ENCODE data around the gene DRD2. TPM values are rescaled to one million over a fixed set of nuclear protein-coding genes. Genes with fewer than 3 reads are reported as not detected.
"Not testable (repeated sequence)": the region's sequence is repeated elsewhere in the genome, so short reads cannot be mapped to it uniquely, and the experiment has no call there.

DRD2 gene
- total RNA-seq (not detected), polyA plus RNA-seq (not detected)

GRCh38 chr11:113475160-113475761 is at the start of gene DRD2:
Gene DRD2 (minus strand): TSS chr11:113475398. CDS start chr11:113424651, 50,747 bp downstream.
- Histone ChIP-seq H3K4me3 (ENCODE audit: low read length) (no peak within 1 kb of the TSS), H3K4me1 (ENCODE audit: insufficient read depth, low read length) (no peaks in the 10 kb centered on the region), H3K27ac (ENCODE audit: low read depth, low read length) (no peak within 1 kb of the TSS), H3K27me3 (ENCODE audit: insufficient read depth, low read length, poor library complexity, severe bottlenecking) (peaks cover 15% of the 10 kb centered on the region), H3K9me3 (ENCODE audit: low read length) (no peaks in the 10 kb centered on the region), H3K36me3 (ENCODE audit: insufficient read depth, low read length) (no peaks in the 10 kb centered on the region)
- no peak for DNase-seq
- Mint-ChIP-seq H3K27ac (no peak within 1 kb of the TSS), H3K4me1 (peaks cover 4 to 11% (median 9%) of the 10 kb centered on the region in 3 donors), H3K9me3 (peaks cover 0 to 8% (median 3%) of the 10 kb centered on the region in 5 donors), H3K36me3 (no peaks in the 10 kb centered on the region), H3K27me3 (peaks cover 42 to 71% of the 10 kb centered on the region in 2 donors), H3K4me3 (peak within 1 kb of the TSS in 5 of 7 donors; percentile 24 to 45 (median 34))
- POLR2A ChIA-PET = no interaction called here
- CTCF ChIA-PET = no interaction called here

GRCh38 chr11:113523906-113524305 is 48.7 kb upstream of the DRD2 start:
- H3K36me3 Mint-ChIP-seq; H3K27ac Mint-ChIP-seq; H3K9me3 ChIP-seq (ENCODE audit: low read length); DNase-seq; H3K27me3 ChIP-seq (ENCODE audit: insufficient read depth, low read length, poor library complexity, severe bottlenecking); CTCF ChIA-PET; H3K9me3 Mint-ChIP-seq; POLR2A ChIA-PET; H3K4me3 Mint-ChIP-seq; H3K4me1 Mint-ChIP-seq; H3K4me1 ChIP-seq (ENCODE audit: insufficient read depth, low read length); H3K27ac ChIP-seq (ENCODE audit: low read depth, low read length); H3K36me3 ChIP-seq (ENCODE audit: insufficient read depth, low read length); H3K4me3 ChIP-seq (ENCODE audit: low read length): not testable (repeated sequence)
- H3K27me3 Mint-ChIP-seq = peaks cover 10 to 23% of the 10 kb centered on the region in 2 donors

GRCh38 chr11:113521737-113522517 is 46.7 kb upstream of the DRD2 start:
- Mint-ChIP-seq H3K4me3 (no peak overlapping the region), H3K27me3 (peaks cover 15 to 23% of the 10 kb centered on the region in 2 donors), H3K36me3 (no peaks in the 10 kb centered on the region), H3K4me1 (no peaks in the 10 kb centered on the region), H3K27ac (no peak overlapping the region), H3K9me3 (peaks cover 0 to 2% (median 0%) of the 10 kb centered on the region in 5 donors)
- Histone ChIP-seq H3K4me1 (ENCODE audit: insufficient read depth, low read length) (no peaks in the 10 kb centered on the region), H3K27me3 (ENCODE audit: insufficient read depth, low read length, poor library complexity, severe bottlenecking) (no peaks in the 10 kb centered on the region), H3K36me3 (ENCODE audit: insufficient read depth, low read length) (no peaks in the 10 kb centered on the region), H3K4me3 (ENCODE audit: low read length) (no peak overlapping the region), H3K27ac (ENCODE audit: low read depth, low read length) (no peak overlapping the region), H3K9me3 (ENCODE audit: low read length) (no peaks in the 10 kb centered on the region)
- DNase-seq = no peak
- ChIA-PET POLR2A (no interaction called here), CTCF (interaction anchor here (1.3 kb wide), 1 partner anchor 10 kb away, joined by 4 read pairs; no protein-coding TSS in a partner anchor)

- no peaks in the 10 kb centered on the region for H3K9me3 ChIP-seq (ENCODE audit: low read length)
- no peak overlapping the region for H3K4me3 Mint-ChIP-seq
- H3K27me3 ChIP-seq (ENCODE audit: insufficient read depth, low read length, poor library complexity, severe bottlenecking) = no peaks in the 10 kb centered on the region
- peaks cover 20 to 23% of the 10 kb centered on the region in 2 donors for H3K27me3 Mint-ChIP-seq
- ChIA-PET POLR2A (no interaction called here), CTCF (no interaction called here)
- H3K27ac Mint-ChIP-seq = no peak overlapping the region
- H3K4me3 ChIP-seq (ENCODE audit: low read length) = no peak overlapping the region
- H3K9me3 Mint-ChIP-seq = peaks cover 0 to 2% (median 0%) of the 10 kb centered on the region in 5 donors
- H3K36me3 Mint-ChIP-seq = no peaks in the 10 kb centered on the region
- no peaks in the 10 kb centered on the region for H3K4me1 ChIP-seq (ENCODE audit: insufficient read depth, low read length)
- H3K4me1 Mint-ChIP-seq = no peaks in the 10 kb centered on the region
- DNase-seq = no peak
- H3K27ac ChIP-seq (ENCODE audit: low read depth, low read length) = no peak overlapping the region
- no peaks in the 10 kb centered on the region for H3K36me3 ChIP-seq (ENCODE audit: insufficient read depth, low read length)
Observed at GRCh38 chr11:113519989-113520613, 44.9 kb upstream of the DRD2 start.

GRCh38 chr11:113518716-113519495 is 43.7 kb upstream of the DRD2 start:
- no peaks in the 10 kb centered on the region for H3K36me3 Mint-ChIP-seq
- peaks cover 0 to 2% (median 0%) of the 10 kb centered on the region in 5 donors for H3K9me3 Mint-ChIP-seq
- no peak overlapping the region for H3K4me3 Mint-ChIP-seq
- Histone ChIP-seq H3K4me1 (ENCODE audit: insufficient read depth, low read length) (no peaks in the 10 kb centered on the region), H3K27me3 (ENCODE audit: insufficient read depth, low read length, poor library complexity, severe bottlenecking) (no peaks in the 10 kb centered on the region), H3K4me3 (ENCODE audit: low read length) (no peak overlapping the region), H3K27ac (ENCODE audit: low read depth, low read length) (no peak overlapping the region), H3K9me3 (ENCODE audit: low read length) (no peaks in the 10 kb centered on the region), H3K36me3 (ENCODE audit: insufficient read depth, low read length) (no peaks in the 10 kb centered on the region)
- H3K4me1 Mint-ChIP-seq = no peaks in the 10 kb centered on the region
- ChIA-PET POLR2A (no interaction called here), CTCF (no interaction called here)
- DNase-seq = no peak
- H3K27me3 Mint-ChIP-seq = peaks cover 18 to 25% of the 10 kb centered on the region in 2 donors
- no peak overlapping the region for H3K27ac Mint-ChIP-seq

GRCh38 chr11:113517361-113517760 is 42.2 kb upstream of the DRD2 start:
- Mint-ChIP-seq H3K9me3 (no peaks in the 10 kb centered on the region), H3K4me3 (no peak overlapping the region), H3K27ac (no peak overlapping the region), H3K4me1 (no peaks in the 10 kb centered on the region), H3K36me3 (no peaks in the 10 kb centered on the region), H3K27me3 (peaks cover 13 to 20% of the 10 kb centered on the region in 2 donors)
- Histone ChIP-seq H3K4me3 (ENCODE audit: low read length) (no peak overlapping the region), H3K27ac (ENCODE audit: low read depth, low read length) (no peak overlapping the region), H3K27me3 (ENCODE audit: insufficient read depth, low read length, poor library complexity, severe bottlenecking) (no peaks in the 10 kb centered on the region), H3K4me1 (ENCODE audit: insufficient read depth, low read length) (no peaks in the 10 kb centered on the region), H3K36me3 (ENCODE audit: insufficient read depth, low read length) (no peaks in the 10 kb centered on the region), H3K9me3 (ENCODE audit: low read length) (no peaks in the 10 kb centered on the region)
- POLR2A ChIA-PET = no interaction called here
- no peak for DNase-seq
- CTCF ChIA-PET = no interaction called here

- Histone ChIP-seq H3K36me3 (ENCODE audit: insufficient read depth, low read length) (no peaks in the 10 kb centered on the region), H3K9me3 (ENCODE audit: low read length) (no peaks in the 10 kb centered on the region), H3K27me3 (ENCODE audit: insufficient read depth, low read length, poor library complexity, severe bottlenecking) (no peaks in the 10 kb centered on the region), H3K4me1 (ENCODE audit: insufficient read depth, low read length) (no peaks in the 10 kb centered on the region), H3K27ac (ENCODE audit: low read depth, low read length) (no peak overlapping the region), H3K4me3 (ENCODE audit: low read length) (no peak overlapping the region)
- H3K4me3 Mint-ChIP-seq = no peak overlapping the region
- H3K4me1 Mint-ChIP-seq = no peaks in the 10 kb centered on the region
- no peaks in the 10 kb centered on the region for H3K9me3 Mint-ChIP-seq
- H3K27ac Mint-ChIP-seq = no peak overlapping the region
- POLR2A ChIA-PET = no interaction called here
- H3K27me3 Mint-ChIP-seq = peaks cover 14 to 15% of the 10 kb centered on the region in 2 donors
- DNase-seq = no peak
- CTCF ChIA-PET = no interaction called here
- H3K36me3 Mint-ChIP-seq = no peaks in the 10 kb centered on the region
Observed at GRCh38 chr11:113514856-113515255, 39.7 kb upstream of the DRD2 start.

GRCh38 chr11:113507341-113507740 is 32.1 kb upstream of the DRD2 start:
- no peaks in the 10 kb centered on the region for H3K4me1 ChIP-seq (ENCODE audit: insufficient read depth, low read length)
- no peak overlapping the region for H3K27ac ChIP-seq (ENCODE audit: low read depth, low read length)
- Mint-ChIP-seq H3K9me3 (no peaks in the 10 kb centered on the region), H3K4me1 (no peaks in the 10 kb centered on the region), H3K27me3 (peaks cover 7 to 18% of the 10 kb centered on the region in 2 donors), H3K27ac (no peak overlapping the region), H3K4me3 (no peak overlapping the region), H3K36me3 (no peaks in the 10 kb centered on the region)
- H3K4me3 ChIP-seq (ENCODE audit: low read length) = no peak overlapping the region
- no peaks in the 10 kb centered on the region for H3K9me3 ChIP-seq (ENCODE audit: low read length)
- no peak for DNase-seq
- no peaks in the 10 kb centered on the region for H3K36me3 ChIP-seq (ENCODE audit: insufficient read depth, low read length)
- CTCF ChIA-PET = no interaction called here
- POLR2A ChIA-PET = no interaction called here
- no peaks in the 10 kb centered on the region for H3K27me3 ChIP-seq (ENCODE audit: insufficient read depth, low read length, poor library complexity, severe bottlenecking)

All from CD8-positive, alpha-beta memory T cell (primary cell).